ENCODE data around the gene SLIT3.
"Not testable (repeated sequence)": the region's sequence is repeated elsewhere in the genome, so short reads cannot be mapped to it uniquely, and the experiment has no call there.

SLIT3 gene

GRCh38 chr5:169132302-169132660, 168.7 kb downstream of the SLIT3 start:
- no peak for DNase-seq

DNA sequence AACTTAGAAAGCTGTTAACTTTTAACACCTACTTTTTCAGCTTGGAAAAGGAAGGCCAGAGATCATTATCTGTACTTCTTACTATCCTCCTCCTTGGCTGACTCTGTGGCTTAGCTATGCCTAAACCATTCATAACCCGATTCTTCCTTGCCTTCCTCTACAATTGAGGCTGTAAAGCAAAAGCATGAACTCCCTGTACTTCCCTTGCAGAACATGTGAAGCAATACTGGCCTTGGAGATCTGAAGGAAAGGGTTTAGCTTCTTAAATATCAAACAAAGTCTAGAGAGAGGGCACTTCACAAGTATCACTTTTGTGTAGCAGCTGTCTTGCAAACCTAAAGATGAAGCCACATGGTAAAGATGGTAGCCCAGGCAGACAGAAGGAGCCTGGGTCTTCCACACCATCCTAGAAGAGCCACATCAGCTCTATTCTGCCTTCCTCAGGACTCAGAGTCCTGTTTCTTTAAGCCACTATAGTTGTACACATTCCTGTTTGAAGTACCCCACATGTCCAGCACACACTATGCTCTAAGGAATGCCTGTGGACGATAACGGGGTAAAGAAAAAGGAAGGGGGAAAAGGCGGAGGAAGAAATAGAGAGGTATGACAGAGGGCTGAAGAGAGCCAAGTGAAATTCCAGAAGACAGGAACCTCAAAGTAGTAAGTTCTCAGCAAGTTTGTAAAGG, 169.2 kb downstream of the SLIT3 start:
- DNase-seq, result no peak

GRCh38 chr5:169128679-169129078, 172.3 kb downstream of the SLIT3 start:
- no peak for DNase-seq

GRCh38 chr5:169127431-169127830, 173.5 kb downstream of the SLIT3 start:
- DNase-seq, result no peak

GRCh38 chr5:169126481-169127021, 174.4 kb downstream of the SLIT3 start:
- no peak for DNase-seq

- DNase-seq, result no peak
These were observed 175.4 kb downstream of the SLIT3 start for GRCh38 chr5:169125571-169125970.

GRCh38 chr5:169122951-169123350, 178.0 kb downstream of the SLIT3 start:
- no peak for DNase-seq

DNA sequence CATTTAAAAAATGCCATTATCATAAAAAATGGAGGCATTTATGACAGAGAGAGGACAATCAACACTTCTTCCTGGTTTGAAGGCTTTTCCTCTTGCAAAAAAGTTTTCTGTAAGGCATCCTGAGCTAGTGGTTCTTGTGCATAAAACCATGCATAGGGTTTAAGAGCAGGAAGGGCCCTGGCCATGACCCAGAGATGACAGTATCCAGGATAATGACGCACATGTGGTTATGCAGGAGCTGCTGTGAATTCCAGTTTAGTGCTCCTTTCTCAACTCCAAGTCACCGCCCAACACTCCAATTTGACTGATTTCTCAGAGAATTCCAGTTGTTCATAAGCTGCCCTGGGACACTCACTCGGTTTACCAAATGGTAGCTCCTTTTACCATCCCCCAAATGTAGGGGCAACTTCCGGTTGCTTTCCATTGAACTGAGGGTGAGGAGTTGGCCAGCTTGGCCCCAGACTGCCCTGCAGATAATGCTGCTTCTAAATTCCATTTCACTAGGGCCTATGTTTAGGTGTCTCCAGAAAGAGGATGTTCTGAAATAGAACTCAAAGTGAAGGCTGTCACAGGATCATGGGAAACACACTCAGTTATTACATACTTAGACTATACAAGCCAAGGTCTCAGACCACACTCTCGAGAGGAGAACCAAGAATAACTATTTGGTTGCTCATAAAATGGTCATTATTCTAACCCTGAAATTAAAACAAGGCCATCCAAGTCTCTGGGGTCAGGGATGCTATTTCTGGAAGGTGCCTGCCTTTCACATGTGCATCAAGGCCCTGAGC, 179.1 kb downstream of the SLIT3 start:
- no peak for DNase-seq

DNA sequence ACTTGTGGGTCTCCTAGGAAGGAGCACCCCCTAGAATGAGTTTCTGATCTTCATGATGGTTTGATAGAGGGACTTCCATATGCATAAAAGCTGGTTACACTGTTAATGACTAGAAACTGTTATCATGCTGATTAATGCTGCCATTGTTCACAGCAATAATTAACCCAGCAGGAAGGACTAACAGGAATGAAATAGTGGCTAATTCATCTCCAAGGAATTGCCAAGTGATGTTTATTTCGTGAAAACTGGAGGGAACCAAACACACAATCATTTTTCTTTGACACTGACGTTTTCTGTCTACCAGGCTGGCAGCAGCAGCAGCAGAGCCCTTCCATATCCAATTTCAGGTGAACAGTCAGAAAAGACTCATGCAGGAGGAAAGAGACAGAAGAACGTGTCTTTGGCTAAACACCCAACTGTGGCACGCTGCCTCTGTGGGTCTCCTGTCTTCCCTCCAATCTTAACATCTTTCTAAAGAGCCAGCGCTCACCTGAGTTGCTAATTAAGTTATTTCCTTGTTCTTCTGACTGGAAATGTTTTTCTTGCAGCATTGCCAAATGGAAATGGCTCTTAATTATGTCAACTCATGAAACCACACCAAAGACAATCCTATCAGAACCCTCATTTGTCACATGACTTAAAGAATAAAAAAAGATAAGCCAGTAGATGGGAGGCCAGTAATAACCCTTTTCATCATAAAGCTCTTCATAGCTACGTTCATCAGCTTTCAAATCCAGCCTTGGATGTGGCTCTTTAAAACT, 181.5 kb downstream of the SLIT3 start:
- no peak for DNase-seq

DNA sequence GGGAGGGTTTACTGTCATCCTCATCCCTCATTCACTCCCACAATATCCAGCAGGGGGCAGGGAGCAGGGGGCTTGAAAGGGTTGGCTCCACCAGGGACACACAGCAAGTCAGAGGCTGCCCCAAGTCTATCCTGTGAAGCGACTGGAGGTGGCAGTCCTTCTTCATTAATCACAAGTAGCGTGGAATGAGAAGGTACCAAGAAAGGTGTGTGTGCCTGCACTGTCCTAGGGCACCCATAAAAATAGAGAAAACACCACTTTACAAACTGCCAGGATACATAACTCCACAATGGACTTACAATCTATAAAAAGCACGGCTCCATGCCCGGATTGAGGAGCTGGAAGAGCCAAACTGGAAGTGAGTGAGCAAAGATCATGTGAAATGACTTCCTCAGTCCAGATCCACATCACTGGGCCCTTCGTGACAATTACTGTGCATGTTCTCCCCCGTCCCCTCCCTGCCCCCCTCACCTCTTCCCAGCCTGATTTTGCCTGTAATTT, 183.9 kb downstream of the SLIT3 start:
- no peak for DNase-seq

DNA sequence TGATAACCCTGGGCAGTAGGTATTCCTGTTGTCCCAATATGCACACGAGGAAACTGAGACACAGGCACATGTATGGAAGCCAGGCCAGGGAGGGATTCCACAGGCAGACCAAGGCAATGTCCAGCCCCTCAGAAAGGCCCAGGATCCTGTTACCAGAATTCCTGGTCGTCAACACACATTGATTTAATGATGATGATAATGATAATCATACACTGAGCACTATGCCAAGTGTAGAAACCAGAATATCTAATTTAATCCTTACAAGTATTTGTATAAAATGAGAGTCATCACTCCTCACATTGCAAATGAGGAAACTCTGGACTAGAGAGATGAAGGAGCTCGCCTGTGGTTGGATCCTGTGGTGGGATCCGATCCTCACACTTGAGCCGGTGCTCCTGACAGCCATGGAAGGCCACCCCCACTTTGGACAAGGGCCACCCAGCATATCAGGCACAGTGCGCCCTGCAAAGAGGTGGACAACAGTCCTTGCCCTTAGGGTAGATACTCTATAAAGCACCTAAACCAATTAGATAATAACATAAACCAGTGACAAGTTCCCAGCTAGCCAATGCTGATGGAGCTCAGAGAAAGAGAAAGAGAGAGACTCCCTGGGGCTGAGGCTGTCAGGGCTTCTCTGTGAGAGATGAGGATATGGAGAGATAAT, 185.3 kb downstream of the SLIT3 start:
- DNase-seq, result no peak

GRCh38 chr5:169114466-169115065, 186.4 kb downstream of the SLIT3 start:
- DNase-seq, result no peak

DNA sequence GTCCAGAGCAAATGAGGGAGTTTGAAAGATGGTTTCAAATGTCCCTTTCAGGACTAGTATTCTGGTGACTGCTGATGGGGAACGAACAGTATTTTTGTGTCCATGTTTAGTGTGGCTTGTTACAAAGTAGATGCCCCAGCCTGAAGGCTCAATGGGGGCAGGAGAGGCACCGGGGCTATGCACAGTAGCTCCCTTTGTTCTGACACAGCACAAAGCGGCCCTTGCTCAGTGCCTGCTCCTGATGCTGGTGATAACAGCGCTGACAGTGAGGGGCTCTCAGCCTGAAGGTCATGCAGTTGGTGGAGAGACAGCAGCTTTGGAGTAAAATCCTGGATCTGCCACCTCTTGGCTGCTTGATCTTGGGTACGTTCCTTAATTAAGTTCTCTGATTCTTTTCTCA, 188.9 kb downstream of the SLIT3 start:
- DNase-seq, result no peak

DNA sequence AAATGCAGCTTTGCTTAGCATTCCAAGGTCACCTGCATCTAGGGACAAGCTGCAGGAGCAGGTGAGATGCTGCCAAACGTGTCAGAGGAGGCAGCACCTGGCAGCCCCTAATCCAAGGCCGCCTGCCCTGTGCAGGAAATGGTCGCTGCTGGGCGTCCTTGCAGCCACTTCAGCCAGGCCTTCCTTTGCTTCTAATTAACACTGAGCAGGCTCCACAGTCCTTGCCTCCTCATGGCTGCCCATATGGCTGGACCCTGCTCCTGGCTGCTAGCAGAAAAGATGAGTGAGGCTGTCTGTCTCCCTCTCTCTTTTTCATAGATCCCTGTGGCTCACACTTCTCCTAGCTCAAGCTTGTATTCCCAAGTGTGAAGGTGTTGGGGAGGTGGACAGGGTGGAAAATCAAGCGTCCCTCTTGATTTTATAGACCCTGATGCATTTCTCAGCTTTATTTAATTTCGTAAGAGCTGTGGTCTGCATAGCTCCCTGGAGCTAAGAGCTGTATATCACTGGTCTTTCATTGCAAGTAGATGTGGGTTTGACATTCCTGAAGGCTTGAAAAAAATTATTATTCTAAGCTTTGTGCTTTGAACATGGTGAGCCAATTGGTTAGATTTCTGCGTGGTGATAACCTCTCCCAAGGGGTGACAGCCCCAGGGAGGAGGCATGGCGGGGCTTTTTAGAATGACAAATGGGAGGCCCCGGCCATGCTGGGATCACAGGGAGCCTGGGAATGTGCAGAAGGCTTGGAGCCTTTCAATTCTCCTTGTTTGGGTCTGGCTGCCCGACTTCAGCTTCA, 193.8 kb downstream of the SLIT3 start:
- no peak for DNase-seq

DNA sequence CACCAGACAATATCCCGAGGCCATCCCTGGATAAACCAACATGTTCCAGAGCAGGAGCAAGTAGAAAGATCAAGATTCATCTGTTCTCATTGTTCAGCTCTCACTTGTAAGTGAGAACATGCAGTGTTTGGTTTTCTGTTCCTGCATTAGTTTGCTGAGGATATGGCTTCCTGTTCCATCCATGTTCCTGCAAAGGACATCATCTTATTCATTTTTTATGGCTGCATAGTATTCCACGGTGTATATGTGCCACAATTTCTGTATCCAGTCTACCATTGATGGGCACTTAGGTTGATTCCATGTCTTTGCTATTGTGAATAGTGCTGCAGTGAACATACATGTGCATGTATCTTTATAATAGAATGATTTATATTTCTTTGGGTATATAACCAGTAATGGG, 195.4 kb downstream of the SLIT3 start:
- DNase-seq, result not testable (repeated sequence)

DNA sequence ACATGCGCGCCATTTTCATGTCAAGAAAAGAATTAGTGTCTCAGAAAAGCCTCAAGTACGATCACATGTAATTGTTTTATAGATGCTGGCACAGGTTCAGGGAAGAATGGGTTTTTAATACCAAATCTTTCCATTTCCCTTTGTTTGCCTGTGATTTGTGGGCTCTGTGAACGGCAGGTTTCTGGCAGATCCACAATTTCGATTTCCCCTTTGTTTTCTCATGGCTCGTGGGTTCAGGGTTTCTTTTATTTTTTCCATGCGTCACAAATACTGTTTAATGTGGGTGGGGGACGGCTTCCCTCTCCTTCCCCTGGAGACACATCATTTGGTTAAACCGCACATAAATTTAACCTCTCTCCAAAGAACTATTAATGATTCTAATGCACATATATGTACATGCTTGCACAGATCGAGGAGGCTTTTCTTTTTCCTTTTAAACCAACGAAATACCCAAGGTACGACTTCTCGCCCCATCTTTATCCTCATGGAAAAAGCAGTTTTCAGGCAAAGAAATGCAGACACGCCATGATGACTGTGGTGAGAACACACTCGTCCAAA, 195.9 kb downstream of the SLIT3 start:
- no peak for DNase-seq

GRCh38 chr5:169103586-169104181, 197.3 kb downstream of the SLIT3 start:
- DNase-seq, result no peak

DNA sequence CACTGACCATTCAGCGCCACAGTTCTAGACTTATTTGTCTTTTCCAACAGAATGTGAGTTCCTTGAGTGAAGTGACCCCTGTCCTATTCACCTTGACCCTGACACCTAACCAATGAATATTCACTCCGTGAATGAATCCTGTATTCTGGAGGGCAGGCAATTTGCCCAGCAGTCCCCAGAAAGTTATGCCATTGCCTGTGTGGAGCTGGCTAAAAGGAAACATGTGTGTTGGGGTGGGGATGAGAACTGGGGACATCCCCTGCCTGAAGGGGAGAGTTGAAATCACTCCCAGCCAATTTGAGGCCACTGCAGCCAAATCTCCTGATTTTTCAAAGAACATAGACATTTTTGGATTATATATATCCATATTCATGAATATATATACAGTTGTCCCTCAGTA, 199.0 kb downstream of the SLIT3 start:
- no peak for DNase-seq

- no peak for DNase-seq
These were observed 200.2 kb downstream of the SLIT3 start for GRCh38 chr5:169100735-169101075.

DNA sequence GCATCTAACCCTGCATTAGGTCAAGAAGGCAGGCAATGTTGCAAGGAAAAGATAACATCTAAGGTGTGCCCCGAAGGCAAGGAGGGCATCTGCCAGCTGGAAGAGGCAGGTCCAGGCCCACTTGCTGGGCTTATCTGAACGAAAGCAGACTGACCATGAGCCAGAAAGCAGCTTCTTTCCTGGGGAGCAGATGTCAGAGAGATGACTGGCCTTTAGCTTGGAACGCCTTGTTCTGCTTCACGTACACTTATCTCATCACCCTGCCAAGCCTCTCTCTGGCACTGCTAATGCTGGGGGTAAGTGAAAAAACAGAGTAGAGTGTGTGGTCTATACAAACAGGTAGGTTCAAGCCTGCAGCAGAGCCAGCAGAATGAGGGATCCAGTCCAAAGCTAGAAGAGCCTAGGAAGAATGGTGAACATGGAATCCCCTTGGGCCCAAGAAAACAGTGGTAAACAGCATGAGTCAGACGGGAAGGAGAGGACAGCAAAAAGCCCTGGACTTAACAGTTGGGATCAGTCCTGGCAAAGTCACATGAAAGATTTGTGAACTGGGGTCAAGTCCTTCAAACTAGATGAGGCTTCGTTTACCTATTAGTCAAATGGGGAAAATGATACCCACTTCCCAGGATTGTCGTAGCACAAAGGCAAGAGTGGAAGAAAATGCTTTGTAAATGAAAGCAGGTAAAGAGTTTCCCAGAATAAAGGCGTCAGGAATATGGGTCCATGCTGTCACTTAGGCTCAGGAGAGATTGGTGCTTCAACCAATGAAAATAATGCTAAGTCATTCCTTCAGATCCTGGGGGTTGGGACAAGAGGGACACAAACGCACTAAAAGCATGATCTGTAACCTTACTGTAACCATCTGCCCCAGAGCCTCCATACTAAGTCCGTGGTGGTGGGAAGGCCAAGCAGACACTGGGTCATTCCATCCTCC, 200.9 kb downstream of the SLIT3 start:
- DNase-seq, result no peak
